ENCODE results near the gene FFAR3.
"Not testable (repeated sequence)": the region's sequence is repeated elsewhere in the genome, so short reads cannot be mapped to it uniquely, and the experiment has no call there.

GRCh38 chr19:35401416-35401815 is 43.2 kb downstream of the FFAR3 start:
- TF ChIP-seq ZNF460 (CRISPR knock-in tag; IDR thresholded peaks at IDR 0.05; ENCODE audit: borderline replicate concordance); TCF7 (IDR thresholded peaks at IDR 0.05; ENCODE audit: low read depth); ZSCAN20 (CRISPR knock-in tag; IDR thresholded peaks at IDR 0.05; ENCODE audit: borderline replicate concordance); CTCF (CRISPR knock-in tag; IDR thresholded peaks at IDR 0.05): not testable (repeated sequence)
